K562 (cell line): ENCODE results near the gene CRPPA.

Experiments
- GATAD2A ChIP-seq: fragments of 450-650 bp; IDR thresholded peaks from 2 replicates; pipeline ENCODE4 v1.6.1; 2017
- ILK ChIP-seq: fragments of 450-650 bp; IDR thresholded peaks from 2 replicates; pipeline ENCODE4 v1.6.1; 2016; ENCODE audit warnings: missing genetic modification characterization, low read depth, mild to moderate bottlenecking, missing compliant biosample characterization, moderate library complexity, borderline replicate concordance
- NBN ChIP-seq: fragments of 450-650 bp; IDR thresholded peaks from 2 replicates; pipeline ENCODE4 v1.6.1; 2016; ENCODE audit warnings: low read depth, mild to moderate bottlenecking
- NRF1 ChIP-seq, 2 experiments: fragments of 450-650 bp; IDR thresholded peaks in 1 of 2; conservative IDR thresholded peaks in 1 of 2; 2 replicates each; pipeline ENCODE4 v1.6.1; 2014; ENCODE audit warnings: mild to moderate bottlenecking in 2 of 2
- PREB ChIP-seq: sonication (generic); formaldehyde crosslinking; IDR thresholded peaks from 2 replicates; pipeline ENCODE4 v1.8.1; 2023; ENCODE audit warnings: mild to moderate bottlenecking, missing genetic modification reagents
- SMARCE1 ChIP-seq: fragments of 450-650 bp; IDR thresholded peaks from 2 replicates; pipeline ENCODE4 v1.7.1; 2016; ENCODE audit warnings: mild to moderate bottlenecking
- TAF7 ChIP-seq: fragments of 450-650 bp; IDR thresholded peaks from 2 replicates; pipeline ENCODE4 v1.6.1; 2016; ENCODE audit warnings: missing genetic modification characterization, missing compliant biosample characterization
- U2AF2 ChIP-seq: fragments of 200-400 bp; formaldehyde crosslinking; optimal IDR thresholded peaks from 2 replicates; pipeline ENCODE3; 2017; ENCODE audit warnings: low read depth, mild to moderate bottlenecking, low read length

- TF ChIP-seq ILK (tag): no peak
- no peak for TF ChIP-seq SMARCE1
- TF ChIP-seq GATAD2A: no peak
- no peak for TF ChIP-seq NBN
- no peak for TF ChIP-seq NRF1 (conservative IDR thresholded peaks at IDR 0.05 in 1 of 2, IDR thresholded peaks at IDR 0.05 in 1 of 2)
- TF ChIP-seq PREB (CRISPR knock-in tag): no peak
- TF ChIP-seq TAF7 (tag): no peak
- TF ChIP-seq U2AF2: no peak
Observed at GRCh38 chr7:16396766-16397500, 24.4 kb downstream of the CRPPA start.
